MM.1S (cell line): ENCODE measurements around the gene DYNC2H1.

ENCODE experiments used
- DNase-seq: peaks from one replicate; pipeline ENCODE4 v3.0.0-alpha.2; 2015
- H2AFZ ChIP-seq: fragments of 300-600 bp; sonication (generic); 2 replicates; pipeline ENCODE4 v1.6.0; 2016; ENCODE audit warnings: antibody characterized with exemption, low read length
- H3F3A ChIP-seq: fragments of 300-600 bp; sonication (generic); 2 replicates; pipeline ENCODE4 v1.6.1; 2016; ENCODE audit warnings: mild to moderate bottlenecking, antibody characterized with exemption, low read length, moderate library complexity, mixed read lengths; ENCODE audit not compliant: insufficient read depth
- H3K27ac ChIP-seq: fragments of 300-600 bp; sonication (generic); 2 replicates; pipeline ENCODE4 v1.5.1; 2016; ENCODE audit warnings: mild to moderate bottlenecking, low read length
- H3K27me3 ChIP-seq: fragments of 300-600 bp; sonication (generic); replicated peaks from 2 replicates; pipeline ENCODE4 v1.6.0; 2016; ENCODE audit warnings: low read length; ENCODE audit not compliant: insufficient read depth
- H3K36me3 ChIP-seq: fragments of 300-600 bp; sonication (generic); replicated peaks from 2 replicates; pipeline ENCODE4 v1.6.1; 2016; ENCODE audit warnings: mild to moderate bottlenecking, low read length, mixed read lengths; ENCODE audit not compliant: insufficient read depth
- H3K4me1 ChIP-seq: fragments of 300-600 bp; sonication (generic); 2 replicates; pipeline ENCODE4 v1.6.1; 2016; ENCODE audit warnings: low read length, mixed read lengths
- H3K4me2 ChIP-seq: fragments of 300-600 bp; sonication (generic); 2 replicates; pipeline ENCODE4 v1.6.0; 2016; ENCODE audit warnings: low read depth, low read length
- H3K4me3 ChIP-seq: fragments of 300-600 bp; sonication (generic); 2 replicates; pipeline ENCODE4 v1.5.1; 2016; ENCODE audit warnings: low read length, mixed read lengths
- H3K79me2 ChIP-seq: fragments of 300-600 bp; sonication (generic); 2 replicates; pipeline ENCODE4 v1.6.1; 2016; ENCODE audit warnings: mixed run types, low read length, mixed read lengths
- H3K9ac ChIP-seq: fragments of 300-600 bp; sonication (generic); 2 replicates; pipeline ENCODE4 v1.6.1; 2016; ENCODE audit warnings: low read length, mixed read lengths
- H3K9me2 ChIP-seq: fragments of 300-600 bp; sonication (generic); replicated peaks from 2 replicates; pipeline ENCODE4 v1.6.1; 2016; ENCODE audit warnings: mild to moderate bottlenecking, low read length, mixed read lengths; ENCODE audit not compliant: insufficient read depth
- H3K9me3 ChIP-seq: fragments of 300-600 bp; sonication (generic); replicated peaks from 2 replicates; pipeline ENCODE4 v1.6.1; 2016; ENCODE audit warnings: mild to moderate bottlenecking, low read length, mixed read lengths; ENCODE audit not compliant: insufficient read depth
- H4K20me1 ChIP-seq: fragments of 300-600 bp; sonication (generic); 2 replicates; pipeline ENCODE4 v1.6.1; 2016; ENCODE audit warnings: mild to moderate bottlenecking, low read length, moderate library complexity, mixed read lengths; ENCODE audit not compliant: insufficient read depth
- EZH2 ChIP-seq: fragments of 300-600 bp; sonication (generic); optimal IDR thresholded peaks from 2 replicates; pipeline ENCODE3; 2017; ENCODE audit warnings: low read depth, mild to moderate bottlenecking, antibody characterized with exemption, low read length, mixed read lengths
- EZH2phosphoT487 ChIP-seq: fragments of 300-600 bp; sonication (generic); IDR thresholded peaks from 2 replicates; pipeline ENCODE4 v1.6.1; 2018; ENCODE audit warnings: antibody characterized with exemption, low read length
- TF ChIP-seq, protein P1 (sequence below): fragments of 300-600 bp; sonication (generic); IDR thresholded peaks from 2 replicates; pipeline ENCODE4 v1.5.1; 2016; ENCODE audit warnings: antibody characterized with exemption, low read length, mixed read lengths

DYNC2H1 gene

DNA sequence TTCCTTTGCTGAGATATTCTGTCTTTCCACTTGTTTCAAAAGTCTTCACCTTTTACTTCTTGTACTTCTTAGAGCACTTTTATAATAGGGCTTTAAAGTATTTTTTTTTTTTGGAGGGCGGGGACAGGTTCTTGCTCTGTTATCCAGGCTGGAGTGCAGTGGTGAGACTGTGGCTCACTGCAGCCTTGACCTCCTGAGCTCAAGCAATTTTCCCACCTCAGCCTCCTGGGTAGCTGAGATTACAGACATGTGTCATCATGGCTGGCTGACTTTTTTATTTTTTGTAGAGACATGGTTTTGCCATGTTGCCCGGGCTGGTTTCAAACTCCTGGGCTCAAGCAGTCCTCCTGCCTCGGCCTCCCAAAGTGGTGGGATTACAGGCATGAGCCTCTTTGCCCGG is 57.9 kb downstream of the DYNC2H1 start:
- no peaks in the 10 kb centered on the region for H3K36me3 ChIP-seq
- TF ChIP-seq EZH2phosphoT487 (no peak), EZH2 (no peak)
- TF ChIP-seq, protein P1, sequence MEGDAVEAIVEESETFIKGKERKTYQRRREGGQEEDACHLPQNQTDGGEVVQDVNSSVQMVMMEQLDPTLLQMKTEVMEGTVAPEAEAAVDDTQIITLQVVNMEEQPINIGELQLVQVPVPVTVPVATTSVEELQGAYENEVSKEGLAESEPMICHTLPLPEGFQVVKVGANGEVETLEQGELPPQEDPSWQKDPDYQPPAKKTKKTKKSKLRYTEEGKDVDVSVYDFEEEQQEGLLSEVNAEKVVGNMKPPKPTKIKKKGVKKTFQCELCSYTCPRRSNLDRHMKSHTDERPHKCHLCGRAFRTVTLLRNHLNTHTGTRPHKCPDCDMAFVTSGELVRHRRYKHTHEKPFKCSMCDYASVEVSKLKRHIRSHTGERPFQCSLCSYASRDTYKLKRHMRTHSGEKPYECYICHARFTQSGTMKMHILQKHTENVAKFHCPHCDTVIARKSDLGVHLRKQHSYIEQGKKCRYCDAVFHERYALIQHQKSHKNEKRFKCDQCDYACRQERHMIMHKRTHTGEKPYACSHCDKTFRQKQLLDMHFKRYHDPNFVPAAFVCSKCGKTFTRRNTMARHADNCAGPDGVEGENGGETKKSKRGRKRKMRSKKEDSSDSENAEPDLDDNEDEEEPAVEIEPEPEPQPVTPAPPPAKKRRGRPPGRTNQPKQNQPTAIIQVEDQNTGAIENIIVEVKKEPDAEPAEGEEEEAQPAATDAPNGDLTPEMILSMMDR = no peak

DNA sequence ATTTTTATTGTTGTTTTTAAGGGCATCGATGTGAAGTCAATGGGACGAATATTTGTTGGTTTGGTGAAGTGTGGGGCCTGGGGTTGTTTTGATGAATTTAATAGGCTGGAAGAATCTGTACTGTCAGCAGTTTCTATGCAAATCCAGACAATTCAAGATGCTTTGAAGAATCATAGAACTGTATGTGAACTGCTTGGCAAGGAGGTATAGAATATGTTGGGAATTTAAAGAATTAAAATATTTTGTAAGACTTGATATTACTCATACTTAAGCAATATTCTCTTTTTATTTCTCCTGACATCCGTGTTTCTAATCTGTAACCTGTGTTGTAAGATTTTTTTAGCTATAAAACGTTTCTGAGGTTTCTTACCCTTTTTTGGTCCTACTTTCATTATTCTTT is 61.6 kb downstream of the DYNC2H1 start:
- H3F3A ChIP-seq = no peaks in the 10 kb centered on the region
- no peaks in the 10 kb centered on the region for H3K9me3 ChIP-seq
- no peaks in the 10 kb centered on the region for H3K4me1 ChIP-seq
- no peak overlapping the region for H3K27ac ChIP-seq
- H3K4me3 ChIP-seq = no peak overlapping the region
- H3K36me3 ChIP-seq = no peaks in the 10 kb centered on the region
- H3K9ac ChIP-seq = no peak overlapping the region
- no peaks in the 10 kb centered on the region for H3K27me3 ChIP-seq
- DNase-seq = no peak
- TF ChIP-seq EZH2 (no peak), EZH2phosphoT487 (no peak)
- TF ChIP-seq, protein P1 = no peak
- no peaks in the 10 kb centered on the region for H4K20me1 ChIP-seq
- no peak overlapping the region for H3K4me2 ChIP-seq
- no peaks in the 10 kb centered on the region for H3K9me2 ChIP-seq
- no peaks in the 10 kb centered on the region for H3K79me2 ChIP-seq
- no peak overlapping the region for H2AFZ ChIP-seq

More for the DNA sequence above, 57.9 kb downstream of the DYNC2H1 start:
- no peak overlapping the region for H3K9ac ChIP-seq
- H3K27me3 ChIP-seq = no peaks in the 10 kb centered on the region
- H3K4me3 ChIP-seq = no peak overlapping the region
- no peaks in the 10 kb centered on the region for H3K9me3 ChIP-seq
- H3K4me2 ChIP-seq = no peak overlapping the region
- no peak overlapping the region for H3K27ac ChIP-seq
- no peaks in the 10 kb centered on the region for H3F3A ChIP-seq
- DNase-seq = no peak
- H4K20me1 ChIP-seq = no peaks in the 10 kb centered on the region
- H2AFZ ChIP-seq = no peak overlapping the region
- H3K9me2 ChIP-seq = no peaks in the 10 kb centered on the region
- no peaks in the 10 kb centered on the region for H3K4me1 ChIP-seq
- H3K79me2 ChIP-seq = no peaks in the 10 kb centered on the region

DNA sequence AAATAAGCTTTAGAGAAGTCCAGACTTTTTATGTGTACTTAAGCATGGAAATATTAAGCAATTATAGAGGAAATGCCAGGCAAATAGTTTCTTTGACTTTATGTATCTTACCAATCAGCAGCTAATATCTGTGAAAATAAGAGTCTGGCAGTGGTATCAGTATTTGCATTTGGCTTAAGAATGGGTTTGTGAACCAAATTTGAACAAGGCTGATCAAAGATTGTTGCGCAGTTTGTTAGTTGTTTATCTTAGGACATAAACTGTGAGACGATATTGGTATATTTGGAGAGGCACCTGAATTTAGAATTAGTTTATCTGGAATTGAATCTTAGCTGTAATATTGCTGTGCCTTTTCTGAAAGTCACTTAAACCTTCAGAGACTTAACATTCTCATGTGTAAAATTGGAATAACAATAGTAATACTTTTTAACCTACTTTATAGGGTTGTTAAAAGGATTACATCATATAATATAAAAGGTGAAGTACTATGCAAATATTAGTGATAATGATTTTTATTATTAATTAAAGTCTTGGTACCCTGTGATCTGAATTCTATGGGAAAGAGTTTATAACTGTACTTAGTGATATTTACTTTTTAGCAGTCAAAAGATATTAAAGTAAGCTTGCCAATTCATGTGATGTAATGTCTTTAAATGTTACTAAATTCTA is 66.4 kb downstream of the DYNC2H1 start:
- Histone ChIP-seq H3K4me2 (no peak overlapping the region), H3F3A (no peaks in the 10 kb centered on the region), H3K27ac (no peak overlapping the region), H3K36me3 (no peaks in the 10 kb centered on the region), H3K9me2 (no peaks in the 10 kb centered on the region), H3K9ac (no peak overlapping the region), H3K27me3 (no peaks in the 10 kb centered on the region), H3K4me3 (no peak overlapping the region), H3K9me3 (no peaks in the 10 kb centered on the region), H3K4me1 (no peaks in the 10 kb centered on the region), H4K20me1 (no peaks in the 10 kb centered on the region), H2AFZ (no peak overlapping the region), H3K79me2 (no peaks in the 10 kb centered on the region)
- TF ChIP-seq, protein P1 = no peak
- TF ChIP-seq EZH2 (no peak), EZH2phosphoT487 (no peak)
- no peak for DNase-seq
